GM19351 (cell line): ENCODE data around the gene GLMN.
"Not testable (repeated sequence)": the region's sequence is repeated elsewhere in the genome, so short reads cannot be mapped to it uniquely, and the experiment has no call there.

ENCODE experiments used
- ATAC-seq: cut with Tn5 transposase; IDR thresholded peaks from one replicate; pipeline ENCODE4 v1.9.1; 2021; ENCODE audit warnings: mild to moderate bottlenecking, moderate library complexity; ENCODE audit not compliant: unreplicated experiment

Gene GLMN

GRCh38 chr1:92299477-92300150 lies 827 bp upstream of the GLMN start:
- ATAC-seq = no peak

DNA sequence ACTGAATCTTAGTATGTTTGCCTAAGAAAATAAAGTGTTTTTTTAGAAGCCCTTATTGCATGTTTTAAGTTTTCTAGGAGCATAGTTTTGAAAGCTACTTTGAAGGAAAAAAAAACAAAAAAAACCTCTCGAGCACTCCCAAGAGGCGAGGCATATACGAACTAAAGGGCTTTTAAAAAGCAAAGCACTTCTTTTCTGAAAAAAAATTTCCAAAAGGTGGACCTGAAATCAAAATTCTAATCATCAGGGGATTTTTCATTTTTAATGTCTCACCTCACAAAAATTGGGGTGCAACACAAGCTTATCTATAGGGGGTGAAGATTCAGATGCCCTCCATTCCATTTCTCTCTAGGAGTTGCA lies 594 bp downstream of the GLMN start:
- ATAC-seq = no peak

GRCh38 chr1:92291372-92291999 lies 7.3 kb downstream of the GLMN start:
- ATAC-seq = peak; percentile 56

DNA sequence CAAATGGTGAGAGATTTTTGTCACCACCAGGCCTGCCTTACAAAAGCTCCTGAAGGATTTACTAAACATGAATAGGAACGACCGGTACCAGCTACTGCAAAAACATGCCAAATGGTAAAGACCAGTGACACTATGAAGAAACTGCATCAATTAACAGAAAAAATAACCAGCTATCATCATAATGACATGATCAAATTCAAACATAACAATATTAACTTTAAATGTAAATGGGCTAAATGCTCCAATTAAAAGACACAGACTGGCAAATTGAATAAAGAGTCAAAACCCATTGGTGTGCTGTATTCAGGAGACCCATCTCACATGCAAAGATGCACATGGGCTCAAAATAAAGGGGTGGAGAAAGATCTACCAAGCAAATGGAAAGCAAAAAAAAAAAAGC lies 17.4 kb downstream of the GLMN start:
- not testable (repeated sequence) for ATAC-seq

DNA sequence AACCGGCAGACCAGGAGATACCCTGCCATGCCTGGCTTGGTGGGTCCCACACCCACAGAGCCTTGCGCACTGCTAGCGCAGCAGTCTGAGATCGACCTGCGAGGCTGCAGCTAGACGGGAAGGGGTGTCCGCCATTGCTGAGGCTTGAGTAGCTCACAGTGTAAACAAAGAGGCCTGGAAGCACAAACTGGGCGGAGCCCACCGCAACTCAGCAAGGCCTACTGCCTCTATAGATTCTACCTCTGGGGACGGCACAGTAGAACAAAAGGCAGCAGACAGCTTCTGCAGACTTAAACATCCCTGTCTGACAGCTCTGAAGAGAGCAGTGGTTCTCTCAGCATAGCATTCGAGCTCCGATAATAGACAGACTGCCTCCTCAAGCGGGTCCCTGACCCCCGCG lies 19.0 kb downstream of the GLMN start:
- not testable (repeated sequence) for ATAC-seq

GRCh38 chr1:92277105-92277723 lies 21.6 kb downstream of the GLMN start:
- ATAC-seq = no peak

DNA sequence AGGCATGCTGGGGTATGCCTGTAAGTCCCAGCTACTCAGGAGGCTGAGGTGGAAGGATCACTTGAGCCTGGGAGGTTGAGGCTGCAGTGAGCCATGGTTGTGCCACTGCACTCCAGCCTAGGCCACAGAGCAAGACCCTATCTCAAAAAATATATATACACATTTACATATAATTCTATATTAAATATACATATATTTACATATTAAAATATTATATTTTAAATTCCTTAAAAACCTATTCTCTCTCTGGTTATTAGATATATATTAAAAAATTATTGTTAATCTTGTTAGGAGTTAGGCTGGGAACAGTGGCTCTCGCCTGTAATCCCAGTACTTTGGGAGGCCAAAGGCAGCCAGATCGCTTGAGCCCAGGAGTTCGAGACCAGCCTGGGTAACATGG lies 22.7 kb downstream of the GLMN start:
- ATAC-seq = no peak

DNA sequence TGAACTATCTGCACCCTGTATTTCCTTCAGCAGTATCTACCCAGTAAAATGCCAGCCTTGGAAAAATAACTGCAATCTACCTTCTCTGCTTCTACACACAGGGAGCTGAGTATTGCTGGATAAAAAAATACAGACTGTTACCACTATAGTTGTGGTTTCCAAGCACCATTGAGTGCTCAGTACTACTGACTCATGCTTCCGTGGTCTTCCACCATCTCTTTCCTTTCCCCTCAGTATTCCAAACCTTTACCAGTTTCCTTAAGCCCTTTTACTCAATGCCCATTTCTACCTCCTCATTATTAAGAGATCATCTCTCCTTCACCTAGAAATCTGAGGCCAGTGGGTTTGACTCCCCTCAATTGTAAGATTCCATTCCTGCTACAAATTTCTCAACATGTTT lies 23.8 kb downstream of the GLMN start:
- no peak for ATAC-seq

DNA sequence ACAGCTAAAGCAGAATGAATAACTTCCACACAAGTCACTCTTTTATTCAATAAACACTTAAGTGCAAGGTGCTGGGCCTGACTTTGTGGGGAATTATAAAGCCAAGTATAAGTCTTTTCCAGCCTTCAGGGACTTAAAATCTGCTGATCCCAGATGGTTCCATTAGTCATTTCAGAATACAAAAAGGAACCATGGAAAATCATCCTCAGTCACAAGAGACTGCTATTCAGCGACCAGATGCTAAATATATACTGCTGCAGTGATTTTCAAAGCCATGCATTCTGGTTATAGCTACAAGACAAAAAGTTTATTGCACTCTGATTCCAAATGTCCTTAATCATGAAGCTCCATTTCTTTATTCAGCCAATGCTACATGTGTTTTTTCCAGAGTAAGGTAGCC lies 25.7 kb downstream of the GLMN start:
- ATAC-seq = no peak

DNA sequence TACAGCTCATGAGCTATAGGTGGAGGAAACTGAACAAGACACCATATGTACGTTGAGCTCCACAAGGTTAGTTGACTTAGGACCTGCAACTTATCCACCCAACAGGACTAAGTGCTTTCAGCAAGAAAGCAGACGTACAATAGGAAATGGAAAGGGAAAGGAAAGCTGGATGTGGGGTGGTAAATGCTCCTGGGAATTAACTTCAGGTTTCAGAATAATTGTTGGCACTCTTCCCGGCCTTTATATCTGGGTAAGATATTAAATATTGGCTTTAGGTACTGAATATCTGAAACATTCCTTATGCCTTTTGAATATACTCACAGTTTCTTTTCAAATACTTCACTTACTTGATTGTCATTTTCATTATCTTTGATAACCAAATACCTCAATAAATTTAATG lies 36.3 kb downstream of the GLMN start:
- ATAC-seq = no peak

DNA sequence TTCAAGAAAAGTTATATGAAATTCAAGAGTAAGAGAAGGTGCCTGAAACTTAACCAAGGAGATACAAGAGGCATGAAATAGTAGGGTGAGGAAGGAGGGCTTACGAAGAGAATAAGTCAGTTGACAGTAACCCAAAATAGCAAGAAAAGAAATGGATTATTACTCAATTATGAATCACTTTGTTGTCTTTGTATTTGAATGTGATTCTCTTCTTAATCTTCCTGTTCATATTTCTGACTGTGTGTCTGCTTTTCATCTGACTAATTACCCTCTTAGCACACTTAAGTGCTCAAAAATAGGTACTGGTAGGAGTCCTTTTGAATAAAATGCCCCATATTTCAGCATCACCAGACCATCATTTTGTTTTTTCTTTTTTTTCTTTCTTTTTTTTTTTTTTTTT lies 39.4 kb downstream of the GLMN start:
- ATAC-seq = no peak

DNA sequence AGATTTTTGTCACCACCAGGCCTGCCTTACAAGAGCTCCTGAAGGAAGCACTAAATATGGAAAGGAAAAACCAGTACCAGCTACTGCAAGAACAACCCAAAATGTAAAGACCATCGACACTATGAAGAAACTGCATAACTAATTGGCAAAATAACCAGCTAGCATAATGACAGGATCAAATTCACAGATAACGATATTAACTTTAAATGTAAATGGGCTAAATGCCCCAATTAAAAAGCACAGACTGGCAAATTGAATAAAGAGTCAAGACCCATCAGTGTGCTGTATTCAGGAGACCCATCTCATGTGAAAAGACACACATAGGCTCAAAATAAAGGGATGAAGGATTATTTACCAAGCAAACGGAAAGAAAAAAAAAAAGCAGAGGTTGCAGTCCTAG lies 44.1 kb downstream of the GLMN start:
- ATAC-seq = not testable (repeated sequence)

DNA sequence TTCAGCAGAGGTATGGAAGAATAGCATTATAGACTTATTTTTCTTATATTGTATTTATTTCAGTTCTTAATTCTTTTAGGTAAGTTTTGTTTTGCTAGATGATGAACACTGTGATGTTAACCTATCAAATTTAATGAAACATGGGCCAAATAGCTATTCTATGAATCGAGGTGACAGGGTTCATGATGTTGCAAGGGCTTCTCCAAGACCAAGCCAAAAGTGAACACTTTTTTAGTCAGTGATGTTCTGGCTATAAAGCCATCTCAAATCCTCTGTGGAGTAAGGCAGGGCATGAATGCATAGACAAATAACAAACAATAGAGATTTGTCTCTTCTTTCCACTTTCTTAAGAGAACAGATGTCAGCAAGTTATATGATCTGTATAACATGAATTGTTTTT lies 54.4 kb downstream of the GLMN start:
- no peak for ATAC-seq

DNA sequence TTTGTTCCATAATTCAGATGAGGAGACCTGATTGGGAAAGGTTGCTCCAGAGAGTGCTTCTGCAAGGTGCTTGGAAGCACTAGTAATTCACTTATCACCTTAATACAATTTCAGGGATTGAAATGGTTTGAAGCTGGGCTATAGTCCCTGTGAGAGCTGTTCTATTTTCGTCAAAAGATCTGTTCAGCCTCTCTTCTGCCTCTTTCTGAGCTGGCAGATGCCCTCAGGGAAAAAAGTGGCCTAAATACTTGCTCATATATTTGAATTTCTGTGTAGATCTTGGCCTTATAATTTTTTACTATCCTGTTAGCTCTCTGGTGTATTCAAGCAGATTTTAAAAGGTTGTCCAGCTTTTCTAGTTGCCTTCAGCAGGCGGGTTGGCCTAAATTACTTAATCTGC lies 58.8 kb downstream of the GLMN start:
- ATAC-seq = no peak

DNA sequence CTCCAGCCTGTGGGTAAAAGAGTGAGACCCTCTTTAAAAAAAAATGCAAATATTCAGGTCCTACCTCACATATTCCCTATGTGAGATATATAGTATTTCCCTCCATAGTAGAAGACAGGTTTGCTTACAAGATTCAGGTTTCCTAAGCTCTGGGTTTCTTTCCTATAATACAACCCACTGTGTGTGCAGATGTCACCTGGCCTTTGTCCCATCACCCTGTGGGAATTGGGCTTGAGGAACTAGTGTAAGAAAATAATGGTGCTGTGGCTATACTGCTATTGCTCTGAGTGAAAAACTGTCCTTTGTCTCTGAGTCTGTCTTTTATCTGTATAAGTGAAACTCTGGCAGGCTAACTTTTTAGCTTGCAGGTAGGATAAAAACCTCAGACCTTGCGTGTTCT lies 68.1 kb downstream of the GLMN start:
- no peak for ATAC-seq

- ATAC-seq = no peak
Observed at GRCh38 chr1:92228401-92228800, 70.4 kb downstream of the GLMN start.

- ATAC-seq = no peak
Observed at GRCh38 chr1:92219028-92219427, 79.8 kb downstream of the GLMN start.

DNA sequence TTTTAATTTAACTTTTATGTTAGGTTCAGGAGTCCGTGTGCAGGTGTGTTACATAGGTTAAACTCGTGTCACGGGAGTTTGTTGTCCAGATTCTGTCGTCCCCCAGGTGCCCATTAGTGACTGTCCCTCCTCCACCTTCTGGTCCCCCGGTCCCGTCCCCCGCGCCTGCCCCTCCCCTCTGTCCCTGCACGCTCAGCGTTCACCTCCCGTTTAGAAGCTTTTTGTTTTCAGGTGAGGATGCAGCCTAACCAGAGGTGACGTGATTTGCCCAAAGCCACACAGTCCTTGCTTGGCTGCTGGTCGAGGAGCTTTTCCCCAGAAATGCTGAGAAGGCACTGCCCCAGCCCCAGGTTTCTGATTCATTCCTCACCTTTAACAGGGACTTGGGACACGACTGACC lies 80.2 kb downstream of the GLMN start:
- no peak for ATAC-seq

GRCh38 chr1:92217721-92218120 lies 81.1 kb downstream of the GLMN start, which contains the start of gene C1orf146:
C1orf146 (plus strand) TSS chr1:92217915; CDS start chr1:92231421, 13,506 bp downstream.
- no peak for ATAC-seq

- ATAC-seq = no peak
Observed at GRCh38 chr1:92211166-92211565, 87.6 kb downstream of the GLMN start.

DNA sequence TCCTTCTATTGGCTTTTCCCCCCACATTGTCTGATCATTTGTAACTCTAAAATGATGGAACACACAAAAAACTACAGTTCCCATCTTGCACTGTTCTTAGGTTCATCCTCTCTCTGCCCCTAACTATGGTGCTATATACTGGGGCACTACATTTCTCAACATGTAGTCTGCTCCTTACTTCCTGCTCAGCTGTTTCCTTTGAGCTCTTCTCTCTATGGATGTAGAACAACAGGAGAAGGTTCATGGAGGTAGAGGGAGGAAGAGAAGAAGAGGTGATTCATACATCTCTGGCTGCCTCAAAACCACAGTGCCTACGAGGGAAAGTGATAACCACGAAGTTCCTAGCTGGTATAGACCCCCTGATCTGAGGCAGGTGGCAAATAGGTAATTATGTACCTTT lies 88.1 kb downstream of the GLMN start:
- no peak for ATAC-seq

DNA sequence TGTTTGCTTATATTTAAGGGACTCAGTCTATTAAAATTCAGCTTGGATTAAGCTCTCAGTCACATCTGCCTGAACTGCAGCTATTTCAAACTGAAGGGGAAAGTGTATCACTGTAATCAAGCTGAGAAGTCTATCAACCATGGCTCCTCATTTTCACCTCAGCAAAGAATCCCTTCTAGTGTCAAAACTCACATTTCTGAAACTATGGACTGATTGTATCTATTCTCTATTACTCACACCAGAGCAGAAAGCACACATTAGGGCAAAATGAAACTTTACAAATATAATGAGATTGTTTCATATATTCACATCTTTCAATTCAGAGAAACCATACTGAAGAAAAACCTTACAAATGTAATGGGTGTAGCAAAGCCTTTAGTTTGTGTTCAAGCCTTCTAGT lies 95.7 kb downstream of the GLMN start:
- ATAC-seq = no peak
